Vagina (tissue), 2 donors: ENCODE measurements around the gene SNUPN. TPM values are rescaled to one million over a fixed set of nuclear protein-coding genes. Genes with fewer than 3 reads are reported as not detected.

Experiments used
- DNase-seq, 2 donors: peaks; one replicate each; pipeline ENCODE4 v3.0.0-alpha.2; 2017; ENCODE audit errors: extremely low spot score in 2 of 2
- H3K27ac ChIP-seq: fragments of 200-600 bp; sonication (generic); one replicate; pipeline ENCODE4 v1.5.1; 2019
- H3K27me3 ChIP-seq: fragments of 200-600 bp; sonication (generic); one replicate; pipeline ENCODE4 v1.5.1; 2019
- H3K36me3 ChIP-seq, 2 donors: fragments of 200-600 bp; sonication (generic); one replicate each; pipeline ENCODE4 v1.5.1; 2017 to 2019
- H3K4me1 ChIP-seq: fragments of 200-600 bp; sonication (generic); one replicate; pipeline ENCODE4 v1.5.1; 2019
- H3K4me3 ChIP-seq, 2 donors: fragments of 200-600 bp; sonication (generic); 1 replicate in 1 of 2; 2 replicates in 1 of 2; pipeline ENCODE4 v1.5.1; 2016 to 2019
- H3K9me3 ChIP-seq: fragments of 200-600 bp; sonication (generic); one replicate; pipeline ENCODE4 v1.5.1; 2019
- POLR2A ChIP-seq, 2 donors: fragments of 450-650 bp; IDR thresholded peaks; one replicate each; pipeline ENCODE4 v1.6.1; 2017; ENCODE audit warnings: antibody characterized with exemption in 2 of 2, mild to moderate bottlenecking in 2 of 2, moderate library complexity in 2 of 2
- POLR2AphosphoS5 ChIP-seq, 2 donors: sonication (generic); formaldehyde crosslinking; IDR thresholded peaks; one replicate each; pipeline ENCODE4 v1.9.0; 2017; ENCODE audit warnings: antibody characterized with exemption in 2 of 2, mild to moderate bottlenecking in 2 of 2, low read depth in 1 of 2; ENCODE audit not compliant: insufficient read depth in 1 of 2
- intact Hi-C: fragments of 100-400 bp; cut with DNase I; formaldehyde crosslinking; loops from one replicate; pipeline ENCODE4 v1.15.1; 2023
- total RNA-seq: library from RNA; depleted of rRNA; stranded (reverse); fragments of >200 nt; gene quantifications from one replicate; pipeline ENCODE4 v1.2.3, GENCODE V29; 2016
- TF ChIP-seq, protein P1 (sequence below), 3 experiments: fragments of 450-650 bp in 2 of 3; fragments of 200-600 bp in 1 of 3; sonication (generic) in 1 of 3; IDR thresholded peaks; one replicate each; pipeline ENCODE4 v1.5.1; 2017 to 2019; ENCODE audit warnings: antibody characterized with exemption in 3 of 3, mild to moderate bottlenecking in 2 of 3, moderate library complexity in 2 of 3

SNUPN gene
- total RNA-seq, 1 donor from 2014 or later, result 21.9 TPM

DNA sequence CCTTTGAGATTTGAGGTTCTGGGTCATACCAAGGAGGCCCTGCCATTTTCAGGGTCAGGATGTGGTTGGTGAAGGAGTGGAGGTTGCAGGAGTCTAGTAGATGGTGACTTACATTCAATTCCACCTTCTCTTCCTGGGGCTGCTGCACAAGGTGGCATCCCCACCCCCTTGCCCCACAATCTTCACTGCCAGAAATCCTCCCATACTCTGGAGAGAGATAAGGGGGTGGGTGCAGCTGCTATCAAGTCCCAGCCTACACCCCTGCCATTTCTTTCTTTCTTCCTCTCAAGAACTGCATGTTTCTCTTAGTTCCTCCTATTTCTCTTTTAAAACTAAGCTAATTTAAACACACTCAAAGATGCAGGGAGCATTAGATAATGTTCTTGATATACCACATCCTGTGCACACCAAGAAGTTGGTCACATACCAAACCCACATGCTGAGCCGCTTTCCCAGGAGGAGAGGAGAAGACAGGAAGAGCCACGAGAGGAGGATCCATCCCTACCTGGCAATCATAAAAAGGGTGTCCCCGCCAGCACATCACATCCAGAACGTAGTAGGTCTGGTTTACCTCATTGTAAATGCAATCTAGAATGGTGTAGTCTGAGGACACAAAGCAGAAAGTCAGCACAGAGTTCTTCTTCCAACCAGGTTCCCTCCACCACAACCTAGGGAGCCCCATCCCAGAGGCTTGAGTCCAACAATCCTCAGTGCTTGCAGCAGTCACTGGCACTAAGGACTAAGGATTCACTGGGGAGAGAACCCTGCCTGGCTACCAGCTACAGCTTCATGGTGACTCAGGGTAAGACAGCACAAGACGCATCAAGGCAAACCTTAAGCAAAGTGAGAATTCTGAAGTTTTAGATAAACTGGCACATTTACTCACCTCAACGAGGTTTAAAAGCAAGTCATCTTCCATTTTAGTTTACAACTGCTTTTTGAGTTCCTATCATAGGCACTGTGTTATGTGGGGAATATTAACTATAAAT is 18.5 kb downstream of the SNUPN start:
- Histone ChIP-seq H3K9me3 (no peaks in the 10 kb centered on the region), H3K4me1 (no peaks in the 10 kb centered on the region), H3K4me3 (no peak overlapping the region), H3K36me3 (peaks cover 0 to 51% of the 10 kb centered on the region in 2 donors), H3K27me3 (no peaks in the 10 kb centered on the region), H3K27ac (no peak overlapping the region)
- DNase-seq, result no peak
- no peak for TF ChIP-seq POLR2A (IDR thresholded peaks at IDR 0.05)
- TF ChIP-seq, protein P1, sequence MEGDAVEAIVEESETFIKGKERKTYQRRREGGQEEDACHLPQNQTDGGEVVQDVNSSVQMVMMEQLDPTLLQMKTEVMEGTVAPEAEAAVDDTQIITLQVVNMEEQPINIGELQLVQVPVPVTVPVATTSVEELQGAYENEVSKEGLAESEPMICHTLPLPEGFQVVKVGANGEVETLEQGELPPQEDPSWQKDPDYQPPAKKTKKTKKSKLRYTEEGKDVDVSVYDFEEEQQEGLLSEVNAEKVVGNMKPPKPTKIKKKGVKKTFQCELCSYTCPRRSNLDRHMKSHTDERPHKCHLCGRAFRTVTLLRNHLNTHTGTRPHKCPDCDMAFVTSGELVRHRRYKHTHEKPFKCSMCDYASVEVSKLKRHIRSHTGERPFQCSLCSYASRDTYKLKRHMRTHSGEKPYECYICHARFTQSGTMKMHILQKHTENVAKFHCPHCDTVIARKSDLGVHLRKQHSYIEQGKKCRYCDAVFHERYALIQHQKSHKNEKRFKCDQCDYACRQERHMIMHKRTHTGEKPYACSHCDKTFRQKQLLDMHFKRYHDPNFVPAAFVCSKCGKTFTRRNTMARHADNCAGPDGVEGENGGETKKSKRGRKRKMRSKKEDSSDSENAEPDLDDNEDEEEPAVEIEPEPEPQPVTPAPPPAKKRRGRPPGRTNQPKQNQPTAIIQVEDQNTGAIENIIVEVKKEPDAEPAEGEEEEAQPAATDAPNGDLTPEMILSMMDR (IDR thresholded peaks at IDR 0.05), result no peak
- intact Hi-C loops, result no loop called here

DNA sequence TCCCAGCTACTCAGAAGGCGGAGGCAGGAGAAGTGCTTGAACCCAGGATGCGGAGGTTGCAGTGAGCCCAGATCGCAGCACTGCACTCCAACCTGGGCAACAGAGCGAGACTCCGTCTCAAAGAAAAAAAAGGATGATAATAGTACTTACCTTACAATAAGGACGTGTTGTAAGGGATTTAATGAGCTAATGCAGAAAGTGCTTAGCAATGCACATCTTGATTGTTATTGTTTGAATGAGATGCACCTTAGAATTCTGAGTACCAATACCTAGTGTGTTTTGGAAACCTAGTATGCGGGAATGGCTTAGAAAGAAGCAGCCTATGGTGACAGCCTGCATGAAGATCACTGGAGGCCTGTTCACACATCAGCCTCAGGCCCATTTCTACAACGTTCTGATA is 19.5 kb downstream of the SNUPN start:
- Histone ChIP-seq H3K27me3 (no peaks in the 10 kb centered on the region), H3K27ac (no peak overlapping the region), H3K36me3 (peaks cover 0 to 52% of the 10 kb centered on the region in 2 donors), H3K4me3 (no peak overlapping the region), H3K9me3 (no peaks in the 10 kb centered on the region), H3K4me1 (no peaks in the 10 kb centered on the region)
- TF ChIP-seq, protein P1 (IDR thresholded peaks at IDR 0.05), result no peak
- no peak for TF ChIP-seq POLR2A (IDR thresholded peaks at IDR 0.05)
- TF ChIP-seq POLR2AphosphoS5 (IDR thresholded peaks at IDR 0.05; ENCODE audit: insufficient read depth in 1 of 2, low read depth in 1 of 2), result no peak
- intact Hi-C loops, result no loop called here
- no peak for DNase-seq

DNA sequence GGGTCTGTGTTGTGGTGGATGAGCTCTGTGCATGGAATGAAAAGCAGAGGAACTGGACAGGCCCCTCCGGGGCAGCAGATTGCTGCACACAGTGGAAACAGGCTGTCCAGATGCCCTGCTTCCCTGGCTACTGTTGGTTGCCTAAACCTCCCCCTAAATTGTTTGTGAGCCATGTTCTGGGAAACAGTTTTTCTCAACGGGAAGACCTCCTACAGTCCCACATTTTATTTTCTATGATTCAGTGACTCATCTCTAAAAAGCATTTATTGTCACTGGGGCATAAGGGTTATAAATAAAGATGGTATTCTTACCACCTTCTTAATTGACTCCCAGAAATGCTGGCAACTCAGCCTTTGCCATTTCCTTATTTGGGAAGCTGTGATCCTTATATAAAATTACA is 26.1 kb downstream of the SNUPN start:
- intact Hi-C loops, result no loop called here
- Histone ChIP-seq H3K4me3 (no peak overlapping the region), H3K27ac (no peak overlapping the region), H3K9me3 (no peaks in the 10 kb centered on the region), H3K27me3 (no peaks in the 10 kb centered on the region), H3K4me1 (no peaks in the 10 kb centered on the region), H3K36me3 (peaks cover 0 to 24% of the 10 kb centered on the region in 2 donors)
- TF ChIP-seq POLR2AphosphoS5 (IDR thresholded peaks at IDR 0.05; ENCODE audit: insufficient read depth in 1 of 2, low read depth in 1 of 2), result no peak
- no peak for TF ChIP-seq POLR2A (IDR thresholded peaks at IDR 0.05)
- TF ChIP-seq, protein P1 (IDR thresholded peaks at IDR 0.05), result no peak
- DNase-seq, result no peak

DNA sequence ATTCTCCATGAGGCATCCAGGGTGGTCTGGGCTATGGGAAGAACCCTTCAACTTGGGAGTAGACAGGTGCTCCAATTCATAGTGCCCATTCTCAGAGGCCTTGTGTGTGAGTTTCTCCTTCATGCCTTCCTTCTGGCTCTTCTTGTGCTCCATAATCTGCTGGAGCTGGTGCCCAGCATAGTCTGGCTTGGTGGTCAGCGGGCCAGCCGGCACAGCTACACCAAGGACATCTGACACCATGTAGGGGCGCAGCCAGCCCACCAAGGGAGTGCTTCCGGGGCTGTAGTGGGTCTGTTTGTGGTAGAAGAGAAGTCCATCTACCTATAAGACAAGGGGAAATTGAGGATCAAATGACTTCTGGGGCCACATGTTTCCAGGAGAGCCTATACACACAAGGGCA is 27.2 kb downstream of the SNUPN start:
- Histone ChIP-seq H3K4me3 (no peak overlapping the region), H3K27me3 (no peaks in the 10 kb centered on the region), H3K9me3 (no peaks in the 10 kb centered on the region), H3K4me1 (no peaks in the 10 kb centered on the region), H3K36me3 (peaks cover 0 to 24% of the 10 kb centered on the region in 2 donors), H3K27ac (no peak overlapping the region)
- no peak for DNase-seq
- TF ChIP-seq POLR2AphosphoS5 (IDR thresholded peaks at IDR 0.05; ENCODE audit: insufficient read depth in 1 of 2, low read depth in 1 of 2) (no peak), POLR2A (IDR thresholded peaks at IDR 0.05) (no peak)
- TF ChIP-seq, protein P1 (IDR thresholded peaks at IDR 0.05), result no peak
- intact Hi-C loops, result no loop called here
